Neural progenitor cell (in vitro differentiated cells): Measurements from ENCODE around the gene ZC3H12D.

Experiments
- EZH2phosphoT487 ChIP-seq: fragments of 200-600 bp; sonication (generic); IDR thresholded peaks from 2 replicates; pipeline ENCODE4 v1.6.1; 2017; ENCODE audit warnings: antibody characterized with exemption
- TF ChIP-seq, protein P1 (sequence below): fragments of 200-600 bp; sonication (generic); IDR thresholded peaks from 2 replicates; pipeline ENCODE4 v1.5.1; 2017; ENCODE audit warnings: antibody characterized with exemption, mild to moderate bottlenecking

DNA sequence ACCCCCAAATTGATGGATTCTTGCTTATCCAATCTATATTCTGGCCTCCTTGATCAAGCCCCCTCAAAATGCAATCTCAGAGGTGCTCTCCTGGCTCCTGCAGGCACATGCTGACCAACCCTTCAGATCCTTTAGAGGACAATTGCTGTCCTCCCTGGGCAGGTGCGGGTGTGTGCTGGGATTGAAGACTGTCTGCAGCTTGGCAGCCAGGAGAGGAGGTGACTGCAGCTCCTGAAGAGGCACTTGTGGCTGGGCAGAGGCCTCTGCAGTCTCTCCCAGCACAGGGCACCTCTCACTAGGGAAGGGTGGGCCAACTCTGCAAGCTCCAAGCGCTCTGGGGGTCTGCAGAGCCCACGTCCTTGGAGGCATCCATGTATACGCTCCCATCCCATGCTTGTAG is 56.2 kb downstream of the ZC3H12D start:
- TF ChIP-seq, protein P1, sequence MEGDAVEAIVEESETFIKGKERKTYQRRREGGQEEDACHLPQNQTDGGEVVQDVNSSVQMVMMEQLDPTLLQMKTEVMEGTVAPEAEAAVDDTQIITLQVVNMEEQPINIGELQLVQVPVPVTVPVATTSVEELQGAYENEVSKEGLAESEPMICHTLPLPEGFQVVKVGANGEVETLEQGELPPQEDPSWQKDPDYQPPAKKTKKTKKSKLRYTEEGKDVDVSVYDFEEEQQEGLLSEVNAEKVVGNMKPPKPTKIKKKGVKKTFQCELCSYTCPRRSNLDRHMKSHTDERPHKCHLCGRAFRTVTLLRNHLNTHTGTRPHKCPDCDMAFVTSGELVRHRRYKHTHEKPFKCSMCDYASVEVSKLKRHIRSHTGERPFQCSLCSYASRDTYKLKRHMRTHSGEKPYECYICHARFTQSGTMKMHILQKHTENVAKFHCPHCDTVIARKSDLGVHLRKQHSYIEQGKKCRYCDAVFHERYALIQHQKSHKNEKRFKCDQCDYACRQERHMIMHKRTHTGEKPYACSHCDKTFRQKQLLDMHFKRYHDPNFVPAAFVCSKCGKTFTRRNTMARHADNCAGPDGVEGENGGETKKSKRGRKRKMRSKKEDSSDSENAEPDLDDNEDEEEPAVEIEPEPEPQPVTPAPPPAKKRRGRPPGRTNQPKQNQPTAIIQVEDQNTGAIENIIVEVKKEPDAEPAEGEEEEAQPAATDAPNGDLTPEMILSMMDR, result no peak
- no peak for TF ChIP-seq EZH2phosphoT487
